ENCODE measurements around the gene ZBTB7C. TPM values are rescaled to one million over a fixed set of nuclear protein-coding genes. Genes with fewer than 3 reads are reported as not detected.

The ZBTB7C gene
- total and polyA plus RNA-seq, 4 donors: 0.19 to 1.1 (median 0.45) TPM

- WGBS: 94% methylated on average over 7 of the region's 7 CpGs
- DNase-seq (ENCODE audit: low spot score): no peak
- Histone ChIP-seq H3K27me3 (ENCODE audit: control insufficient read depth in 4 of 4, insufficient read depth in 4 of 4, low read length in 3 of 4) (no peaks in the 10 kb centered on the region), H3K9me3 (ENCODE audit: control insufficient read depth in 4 of 4, low read length in 3 of 4) (no peaks in the 10 kb centered on the region), H3K27ac (ENCODE audit: low read depth in 1 of 2, low read length in 2 of 2) (no peak overlapping the region), H3K4me1 (ENCODE audit: control insufficient read depth in 4 of 4, insufficient read depth in 4 of 4, low read length in 3 of 4) (no peaks in the 10 kb centered on the region), H3K4me3 (ENCODE audit: low read depth in 1 of 3, low read length in 3 of 3) (no peak overlapping the region), H3K36me3 (ENCODE audit: control insufficient read depth in 4 of 4, insufficient read depth in 3 of 4, low read depth in 1 of 4, low read length in 3 of 4) (no peaks in the 10 kb centered on the region), H3K9ac (ENCODE audit: low read depth in 1 of 2, low read length in 2 of 2) (no peak overlapping the region)
- TF ChIP-seq SP1 (IDR thresholded peaks at IDR 0.05) (no peak), EGR1 (IDR thresholded peaks at IDR 0.05; ENCODE audit: low read depth in 2 of 2) (no peak)
Observed at GRCh38 chr18:48218285-48219022, 190.7 kb downstream of the ZBTB7C start.

- no peak overlapping the region for H3K27ac ChIP-seq (ENCODE audit: low read depth in 1 of 2, low read length in 2 of 2)
- no peaks in the 10 kb centered on the region for H3K27me3 ChIP-seq (ENCODE audit: control insufficient read depth in 4 of 4, insufficient read depth in 4 of 4, low read length in 3 of 4)
- no peaks in the 10 kb centered on the region for H3K9me3 ChIP-seq (ENCODE audit: control insufficient read depth in 4 of 4, low read length in 3 of 4)
- H3K36me3 ChIP-seq (ENCODE audit: control insufficient read depth in 4 of 4, insufficient read depth in 3 of 4, low read depth in 1 of 4, low read length in 3 of 4): no peaks in the 10 kb centered on the region
- H3K4me3 ChIP-seq (ENCODE audit: low read depth in 1 of 3, low read length in 3 of 3): no peak overlapping the region
- whole genome bisulfite sequencing: 94% methylated on average over 15 of the region's 15 CpGs
- H3K9ac ChIP-seq (ENCODE audit: low read depth in 1 of 2, low read length in 2 of 2): no peak overlapping the region
- H3K4me1 ChIP-seq (ENCODE audit: control insufficient read depth in 4 of 4, insufficient read depth in 4 of 4, low read length in 3 of 4): no peaks in the 10 kb centered on the region
- TF ChIP-seq HNF4A (conservative IDR thresholded peaks at IDR 0.05): no peak
- no peak for TF ChIP-seq RAD21 (IDR thresholded peaks at IDR 0.05)
- no peak for TF ChIP-seq ATF3 (IDR thresholded peaks at IDR 0.05)
- no peak for TF ChIP-seq NR2F2 (IDR thresholded peaks at IDR 0.05)
- no peak for DNase-seq (ENCODE audit: low spot score)
Observed at GRCh38 chr18:48217258-48218250, 191.6 kb downstream of the ZBTB7C start.

- no peak for DNase-seq (ENCODE audit: low spot score)
- Histone ChIP-seq H3K36me3 (ENCODE audit: control insufficient read depth in 4 of 4, insufficient read depth in 3 of 4, low read depth in 1 of 4, low read length in 3 of 4) (no peaks in the 10 kb centered on the region), H3K27ac (ENCODE audit: low read depth in 1 of 2, low read length in 2 of 2) (no peak overlapping the region)
- TF ChIP-seq MAX (IDR thresholded peaks at IDR 0.05): no peak
- no peak for TF ChIP-seq SP1 (IDR thresholded peaks at IDR 0.05)
- TF ChIP-seq YY1 (IDR thresholded peaks at IDR 0.05): no peak
- no peak for TF ChIP-seq FOXA2 (IDR thresholded peaks at IDR 0.05)
- TF ChIP-seq GABPA (IDR thresholded peaks at IDR 0.05 in 1 of 2, conservative IDR thresholded peaks at IDR 0.05 in 1 of 2): no peak
- no peak for TF ChIP-seq RXRA (IDR thresholded peaks at IDR 0.05)
- TF ChIP-seq HNF4A (conservative IDR thresholded peaks at IDR 0.05): no peak
- TF ChIP-seq HNF4G (IDR thresholded peaks at IDR 0.05): no peak
- TF ChIP-seq NR2F2 (IDR thresholded peaks at IDR 0.05): no peak
- no peak for TF ChIP-seq FOXA1 (IDR thresholded peaks at IDR 0.05)
- TF ChIP-seq RAD21 (IDR thresholded peaks at IDR 0.05): no peak
- TF ChIP-seq REST (IDR thresholded peaks at IDR 0.05): no peak
- TF ChIP-seq EGR1 (IDR thresholded peaks at IDR 0.05; ENCODE audit: low read depth in 2 of 2): no peak
- no peak for TF ChIP-seq JUND (IDR thresholded peaks at IDR 0.05)
- TF ChIP-seq ATF3 (IDR thresholded peaks at IDR 0.05): no peak
- no peak for TF ChIP-seq ZBTB33 (IDR thresholded peaks at IDR 0.05)
- no peak for TF ChIP-seq TAF1 (conservative IDR thresholded peaks at IDR 0.05)
Observed at GRCh38 chr18:48216639-48217257, 192.4 kb downstream of the ZBTB7C start.

More at GRCh38 chr18:48216639-48217257, 192.4 kb downstream of the ZBTB7C start:
- Histone ChIP-seq H3K4me3 (ENCODE audit: low read depth in 1 of 3, low read length in 3 of 3) (no peak overlapping the region), H3K4me1 (ENCODE audit: control insufficient read depth in 4 of 4, insufficient read depth in 4 of 4, low read length in 3 of 4) (no peaks in the 10 kb centered on the region), H3K9me3 (ENCODE audit: control insufficient read depth in 4 of 4, low read length in 3 of 4) (no peaks in the 10 kb centered on the region), H3K9ac (ENCODE audit: low read depth in 1 of 2, low read length in 2 of 2) (no peak overlapping the region), H3K27me3 (ENCODE audit: control insufficient read depth in 4 of 4, insufficient read depth in 4 of 4, low read length in 3 of 4) (no peaks in the 10 kb centered on the region)
- 94% methylated on average over 9 of the region's 9 CpGs for WGBS

Data from liver (tissue), 9 donors.